ENCODE results near the gene MED12L. TPM values are rescaled to one million over a fixed set of nuclear protein-coding genes. Genes with fewer than 3 reads are reported as not detected.

Gene MED12L
- total and polyA plus RNA-seq, 9 of the 15 experiments (the other 6 are each of a cell fraction or from before 2014, with no cell fraction given) = not detected

DNA sequence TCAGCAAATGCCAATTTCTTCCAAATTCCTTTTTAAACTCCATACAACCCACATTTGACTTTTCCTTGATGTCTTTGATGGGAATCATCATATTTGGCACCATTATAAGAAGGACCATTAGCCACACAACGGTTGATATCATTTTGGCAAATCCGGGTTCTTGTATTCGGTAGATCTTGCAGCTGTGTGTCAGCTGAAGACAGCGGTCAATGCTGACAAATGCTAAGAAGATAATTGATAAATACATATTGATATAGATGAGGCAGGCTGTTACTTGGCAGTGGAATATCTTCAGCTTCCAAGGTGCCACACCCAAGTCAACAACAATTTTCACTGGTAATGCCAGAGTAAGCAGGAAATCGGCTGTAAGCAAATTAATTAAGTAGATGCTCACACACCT lies 113.4 kb downstream of the MED12L start (continued):
- TF ChIP-seq, protein P1, sequence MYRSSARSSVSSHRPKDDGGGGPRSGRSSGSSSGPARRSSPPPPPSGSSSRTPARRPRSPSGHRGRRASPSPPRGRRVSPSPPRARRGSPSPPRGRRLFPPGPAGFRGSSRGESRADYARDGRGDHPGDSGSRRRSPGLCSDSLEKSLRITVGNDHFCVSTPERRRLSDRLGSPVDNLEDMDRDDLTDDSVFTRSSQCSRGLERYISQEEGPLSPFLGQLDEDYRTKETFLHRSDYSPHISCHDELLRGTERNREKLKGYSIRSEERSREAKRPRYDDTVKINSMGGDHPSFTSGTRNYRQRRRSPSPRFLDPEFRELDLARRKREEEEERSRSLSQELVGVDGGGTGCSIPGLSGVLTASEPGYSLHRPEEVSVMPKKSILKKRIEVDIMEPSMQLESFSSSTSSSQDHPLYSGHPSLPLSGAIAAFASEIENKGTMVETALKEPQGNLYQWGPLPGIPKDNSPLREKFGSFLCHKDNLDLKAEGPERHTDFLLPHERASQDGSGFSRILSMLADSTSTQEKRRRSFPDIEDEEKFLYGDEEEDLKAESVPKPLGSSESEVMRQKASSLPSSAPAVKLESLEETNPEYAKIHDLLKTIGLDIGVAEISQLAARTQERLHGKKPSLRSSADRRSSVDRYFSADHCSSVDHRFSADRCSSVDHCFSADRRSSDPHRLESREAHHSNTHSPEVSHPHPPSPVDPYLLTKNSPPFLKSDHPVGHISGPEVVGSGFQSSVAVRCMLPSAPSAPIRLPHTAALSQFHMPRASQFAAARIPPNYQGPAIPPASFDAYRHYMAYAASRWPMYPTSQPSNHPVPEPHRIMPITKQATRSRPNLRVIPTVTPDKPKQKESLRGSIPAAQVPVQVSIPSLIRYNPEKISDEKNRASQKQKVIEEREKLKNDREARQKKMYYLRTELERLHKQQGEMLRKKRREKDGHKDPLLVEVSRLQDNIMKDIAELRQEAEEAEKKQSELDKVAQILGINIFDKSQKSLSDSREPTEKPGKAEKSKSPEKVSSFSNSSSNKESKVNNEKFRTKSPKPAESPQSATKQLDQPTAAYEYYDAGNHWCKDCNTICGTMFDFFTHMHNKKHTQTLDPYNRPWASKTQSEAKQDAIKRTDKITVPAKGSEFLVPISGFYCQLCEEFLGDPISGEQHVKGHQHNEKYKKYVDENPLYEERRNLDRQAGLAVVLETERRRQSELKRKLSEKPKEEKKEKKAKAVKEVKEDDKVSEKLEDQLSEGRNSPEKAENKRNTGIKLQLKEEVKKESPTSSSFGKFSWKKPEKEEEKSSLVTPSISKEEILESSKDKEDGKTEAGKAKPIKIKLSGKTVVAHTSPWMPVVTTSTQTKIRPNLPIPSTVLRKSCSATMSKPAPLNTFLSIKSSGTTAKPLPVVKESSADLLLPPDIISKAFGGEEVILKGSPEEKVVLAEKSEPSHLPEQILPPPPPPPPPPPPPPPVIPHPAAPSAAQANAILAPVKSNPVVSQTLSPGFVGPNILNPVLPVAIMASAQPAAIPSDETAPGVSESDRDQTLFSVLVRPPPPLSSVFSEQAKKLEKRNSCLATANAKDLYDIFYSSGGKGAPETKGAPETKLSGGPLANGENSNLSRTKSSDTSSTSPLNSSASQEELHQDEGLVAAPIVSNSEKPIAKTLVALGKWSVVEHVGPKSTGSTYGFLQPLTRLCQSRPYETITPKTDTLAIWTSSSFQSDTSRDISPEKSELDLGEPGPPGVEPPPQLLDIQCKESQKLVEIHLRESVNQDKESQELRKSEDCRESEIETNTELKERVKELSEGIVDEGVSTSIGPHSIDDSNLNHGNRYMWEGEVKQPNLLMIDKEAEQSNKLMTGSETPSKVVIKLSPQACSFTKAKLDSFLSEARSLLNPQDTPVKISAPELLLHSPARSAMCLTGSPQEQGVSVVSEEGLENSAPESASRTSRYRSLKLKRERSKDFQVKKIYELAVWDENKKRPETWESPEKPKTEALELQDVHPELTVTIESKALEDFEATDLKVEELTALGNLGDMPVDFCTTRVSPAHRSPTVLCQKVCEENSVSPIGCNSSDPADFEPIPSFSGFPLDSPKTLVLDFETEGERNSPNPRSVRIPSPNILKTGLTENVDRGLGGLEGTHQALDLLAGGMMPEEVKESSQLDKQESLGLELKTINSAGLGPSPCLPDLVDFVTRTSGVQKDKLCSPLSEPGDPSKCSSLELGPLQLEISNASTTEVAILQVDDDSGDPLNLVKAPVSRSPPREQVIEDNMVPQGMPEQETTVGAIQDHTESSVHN (IDR thresholded peaks at IDR 0.05; ENCODE audit: borderline replicate concordance in 1 of 2, low read depth in 1 of 2) = no peak
- no peak for TF ChIP-seq TEAD1 (CRISPR knock-in tag; IDR thresholded peaks at IDR 0.05)

All from K562 (cell line).